ENCODE data around the gene PCDH19.

PCDH19 gene

DNA sequence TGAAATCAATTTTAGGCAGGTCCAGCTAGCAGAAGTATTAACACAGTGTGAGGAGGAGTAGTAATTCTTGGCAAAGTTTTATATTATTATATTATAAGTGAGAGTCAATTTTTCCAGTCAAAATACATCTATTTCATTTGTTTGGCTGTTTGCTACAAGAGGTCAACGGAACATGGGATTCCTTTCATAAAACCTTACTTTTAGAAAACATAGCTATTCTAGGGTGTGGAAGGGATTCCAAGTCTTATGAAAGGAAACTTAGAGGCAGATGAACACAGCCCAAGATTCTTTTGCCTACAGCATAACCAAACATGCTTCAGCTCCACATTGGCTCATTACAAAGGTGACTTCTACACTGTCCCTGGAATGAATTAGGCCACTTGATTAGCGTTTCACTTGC is 29.9 kb upstream of the PCDH19 start:
- TF ChIP-seq POLR2A (IDR thresholded peaks at IDR 0.05; ENCODE audit: extremely low read depth, insufficient read length) (no peak), MYC (IDR thresholded peaks at IDR 0.05; ENCODE audit: low read depth, low read length) (no peak)
- TF ChIP-seq, protein P1, sequence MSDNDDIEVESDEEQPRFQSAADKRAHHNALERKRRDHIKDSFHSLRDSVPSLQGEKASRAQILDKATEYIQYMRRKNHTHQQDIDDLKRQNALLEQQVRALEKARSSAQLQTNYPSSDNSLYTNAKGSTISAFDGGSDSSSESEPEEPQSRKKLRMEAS (IDR thresholded peaks at IDR 0.05; ENCODE audit: low read depth, low read length): no peak
- TF ChIP-seq, protein P2, sequence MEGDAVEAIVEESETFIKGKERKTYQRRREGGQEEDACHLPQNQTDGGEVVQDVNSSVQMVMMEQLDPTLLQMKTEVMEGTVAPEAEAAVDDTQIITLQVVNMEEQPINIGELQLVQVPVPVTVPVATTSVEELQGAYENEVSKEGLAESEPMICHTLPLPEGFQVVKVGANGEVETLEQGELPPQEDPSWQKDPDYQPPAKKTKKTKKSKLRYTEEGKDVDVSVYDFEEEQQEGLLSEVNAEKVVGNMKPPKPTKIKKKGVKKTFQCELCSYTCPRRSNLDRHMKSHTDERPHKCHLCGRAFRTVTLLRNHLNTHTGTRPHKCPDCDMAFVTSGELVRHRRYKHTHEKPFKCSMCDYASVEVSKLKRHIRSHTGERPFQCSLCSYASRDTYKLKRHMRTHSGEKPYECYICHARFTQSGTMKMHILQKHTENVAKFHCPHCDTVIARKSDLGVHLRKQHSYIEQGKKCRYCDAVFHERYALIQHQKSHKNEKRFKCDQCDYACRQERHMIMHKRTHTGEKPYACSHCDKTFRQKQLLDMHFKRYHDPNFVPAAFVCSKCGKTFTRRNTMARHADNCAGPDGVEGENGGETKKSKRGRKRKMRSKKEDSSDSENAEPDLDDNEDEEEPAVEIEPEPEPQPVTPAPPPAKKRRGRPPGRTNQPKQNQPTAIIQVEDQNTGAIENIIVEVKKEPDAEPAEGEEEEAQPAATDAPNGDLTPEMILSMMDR (IDR thresholded peaks at IDR 0.05; ENCODE audit: low read depth, low read length): no peak

DNA sequence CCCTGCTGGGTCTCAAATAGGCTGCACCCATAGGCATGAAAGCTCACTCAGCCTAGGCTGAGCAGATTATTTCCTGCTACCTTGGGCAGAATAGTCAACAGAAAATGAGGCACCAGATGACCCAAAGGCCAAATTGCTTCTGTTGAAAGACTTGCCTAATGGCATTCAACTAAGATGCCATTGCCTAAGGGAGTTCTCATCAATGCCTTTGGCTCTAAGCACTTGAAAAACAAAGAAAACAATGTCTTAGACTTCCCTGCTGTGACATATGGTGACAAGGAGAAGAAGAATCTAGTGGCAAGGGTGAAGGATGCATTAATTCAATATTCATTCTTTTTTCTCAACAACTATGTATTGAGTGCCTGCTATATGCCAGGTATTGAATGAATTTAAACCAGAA is 25.7 kb upstream of the PCDH19 start:
- H3K4me3 ChIP-seq (ENCODE audit: low read depth, low read length): no peak overlapping the region
- TF ChIP-seq MYC (IDR thresholded peaks at IDR 0.05; ENCODE audit: low read depth, low read length) (no peak), POLR2A (IDR thresholded peaks at IDR 0.05; ENCODE audit: extremely low read depth, insufficient read length) (no peak)
- TF ChIP-seq, protein P1 (IDR thresholded peaks at IDR 0.05; ENCODE audit: low read depth, low read length): no peak
- TF ChIP-seq, protein P2 (IDR thresholded peaks at IDR 0.05; ENCODE audit: low read depth, low read length): no peak
- no peak for DNase-seq (ENCODE audit: low read depth)

More for the DNA sequence above, 29.9 kb upstream of the PCDH19 start:
- H3K4me3 ChIP-seq (ENCODE audit: low read depth, low read length): no peak overlapping the region
- no peak for DNase-seq (ENCODE audit: low read depth)

DNA sequence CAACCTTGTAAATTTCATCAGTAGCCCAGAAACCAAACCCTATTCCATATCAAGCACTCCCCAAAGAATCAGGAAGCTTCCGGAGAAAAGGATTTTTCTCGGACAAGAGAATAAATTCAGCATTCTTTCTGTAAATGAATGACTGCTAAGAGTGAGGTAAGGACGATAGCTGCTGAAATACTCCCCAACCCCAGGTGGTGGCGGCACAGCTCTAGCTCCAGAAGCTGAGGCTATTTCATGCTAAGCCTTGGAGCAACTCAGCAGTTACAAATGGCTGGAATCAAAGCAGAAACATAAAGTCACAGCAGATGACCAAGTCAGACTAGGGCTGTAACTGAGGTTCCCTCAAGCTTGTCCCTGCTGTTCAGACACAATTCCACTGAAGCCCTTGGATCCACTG is 13.9 kb upstream of the PCDH19 start:
- TF ChIP-seq, protein P1 (IDR thresholded peaks at IDR 0.05; ENCODE audit: low read depth, low read length): no peak
- no peak for TF ChIP-seq POLR2A (IDR thresholded peaks at IDR 0.05; ENCODE audit: extremely low read depth, insufficient read length)
- TF ChIP-seq MYC (IDR thresholded peaks at IDR 0.05; ENCODE audit: low read depth, low read length): no peak
- TF ChIP-seq, protein P2 (IDR thresholded peaks at IDR 0.05; ENCODE audit: low read depth, low read length): no peak
- H3K4me3 ChIP-seq (ENCODE audit: low read depth, low read length): no peak overlapping the region
- peak; percentile 1 for DNase-seq (ENCODE audit: low read depth)

DNA sequence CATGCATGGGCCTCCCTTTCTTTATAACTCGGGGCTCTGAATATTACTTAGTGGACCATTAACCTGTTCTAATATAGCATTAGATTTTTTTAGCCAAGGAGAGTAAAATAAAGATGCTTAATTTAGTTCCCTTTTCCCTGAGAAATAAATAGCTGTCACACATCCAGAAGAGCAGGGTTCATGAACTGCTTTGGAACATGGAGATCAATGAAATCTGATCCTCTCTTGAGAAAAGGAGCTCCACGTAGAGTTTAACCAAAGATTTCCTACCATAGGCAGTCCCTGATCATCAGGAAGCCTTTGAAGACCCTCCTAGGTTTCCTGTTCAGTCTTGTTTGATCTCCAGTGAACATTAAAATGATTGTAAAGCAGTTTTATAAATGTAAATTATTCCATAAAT is 8.5 kb upstream of the PCDH19 start:
- DNase-seq (ENCODE audit: low read depth): no peak
- TF ChIP-seq POLR2A (IDR thresholded peaks at IDR 0.05; ENCODE audit: extremely low read depth, insufficient read length) (no peak), MYC (IDR thresholded peaks at IDR 0.05; ENCODE audit: low read depth, low read length) (no peak)
- TF ChIP-seq, protein P1 (IDR thresholded peaks at IDR 0.05; ENCODE audit: low read depth, low read length): no peak
- TF ChIP-seq, protein P2 (IDR thresholded peaks at IDR 0.05; ENCODE audit: low read depth, low read length): no peak
- no peak overlapping the region for H3K4me3 ChIP-seq (ENCODE audit: low read depth, low read length)

DNA sequence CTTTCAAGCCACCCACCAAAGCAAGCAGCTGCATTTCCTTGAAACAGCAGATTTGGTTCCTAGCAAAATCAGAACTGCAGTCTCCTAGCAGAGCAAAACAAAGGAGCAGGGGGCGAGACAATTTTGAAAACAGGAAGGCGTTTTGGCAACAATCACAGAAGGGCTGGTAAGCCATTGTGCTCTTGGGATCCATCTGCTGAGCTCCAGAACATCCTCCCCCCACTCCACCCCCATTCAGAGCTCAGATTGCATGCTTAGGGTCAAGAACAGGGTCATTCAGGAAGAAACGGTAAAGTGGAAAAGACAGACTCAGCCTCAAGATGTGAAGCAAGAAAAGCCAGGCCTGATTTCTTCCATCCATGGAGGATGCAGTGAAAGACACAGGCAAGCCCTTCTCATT is 7.6 kb upstream of the PCDH19 start:
- no peak overlapping the region for H3K4me3 ChIP-seq (ENCODE audit: low read depth, low read length)
- no peak for DNase-seq (ENCODE audit: low read depth)
- TF ChIP-seq MYC (IDR thresholded peaks at IDR 0.05; ENCODE audit: low read depth, low read length) (no peak), POLR2A (IDR thresholded peaks at IDR 0.05; ENCODE audit: extremely low read depth, insufficient read length) (no peak)
- TF ChIP-seq, protein P1 (IDR thresholded peaks at IDR 0.05; ENCODE audit: low read depth, low read length): no peak
- TF ChIP-seq, protein P2 (IDR thresholded peaks at IDR 0.05; ENCODE audit: low read depth, low read length): no peak
